Activated CD8-positive, alpha-beta memory T cell treated with anti-CD3 and anti-CD28 coated beads, Interleukin-2, amount 50 U/mL, for 24 hours (primary cell): ENCODE results near the gene EPB41L2.
"Not testable (repeated sequence)": the region's sequence is repeated elsewhere in the genome, so short reads cannot be mapped to it uniquely, and the experiment has no call there.

Experiments used
- DNase-seq: peaks from one replicate; pipeline ENCODE4 v3.0.0-alpha.2; 2020; ENCODE audit errors: extremely low read depth

The EPB41L2 gene

DNA sequence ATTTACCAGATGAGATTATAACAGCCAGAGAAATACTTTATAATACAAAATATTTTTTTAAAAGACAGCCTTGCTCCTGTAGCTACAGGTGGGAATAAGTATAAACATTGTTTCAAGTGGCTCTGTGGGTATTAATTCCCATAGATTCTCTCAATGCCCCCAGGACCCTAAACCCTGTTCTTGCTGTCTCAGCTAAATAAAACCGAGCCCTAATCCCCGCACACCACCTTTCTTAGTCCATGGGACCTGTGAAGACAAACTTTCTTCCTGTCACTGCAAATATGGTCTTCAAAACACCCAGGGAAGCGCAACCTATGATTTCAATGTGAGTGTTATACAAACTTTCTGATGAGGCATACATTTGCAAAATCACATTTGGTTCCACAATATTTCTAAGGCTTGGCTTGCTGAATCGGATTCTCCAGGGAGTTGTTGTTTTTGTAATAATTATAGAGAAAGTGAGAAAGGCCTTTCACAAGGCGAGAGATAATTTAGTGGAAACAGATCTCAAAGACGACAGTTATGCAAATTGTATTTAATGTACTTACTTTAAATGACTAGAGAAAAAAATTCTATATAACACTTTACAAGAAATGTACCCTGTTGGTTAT, 224.7 kb downstream of the EPB41L2 start:
- DNase-seq = no peak

- no peak for DNase-seq
Measured at GRCh38 chr6:130837067-130837466, 226.0 kb downstream of the EPB41L2 start.

DNA sequence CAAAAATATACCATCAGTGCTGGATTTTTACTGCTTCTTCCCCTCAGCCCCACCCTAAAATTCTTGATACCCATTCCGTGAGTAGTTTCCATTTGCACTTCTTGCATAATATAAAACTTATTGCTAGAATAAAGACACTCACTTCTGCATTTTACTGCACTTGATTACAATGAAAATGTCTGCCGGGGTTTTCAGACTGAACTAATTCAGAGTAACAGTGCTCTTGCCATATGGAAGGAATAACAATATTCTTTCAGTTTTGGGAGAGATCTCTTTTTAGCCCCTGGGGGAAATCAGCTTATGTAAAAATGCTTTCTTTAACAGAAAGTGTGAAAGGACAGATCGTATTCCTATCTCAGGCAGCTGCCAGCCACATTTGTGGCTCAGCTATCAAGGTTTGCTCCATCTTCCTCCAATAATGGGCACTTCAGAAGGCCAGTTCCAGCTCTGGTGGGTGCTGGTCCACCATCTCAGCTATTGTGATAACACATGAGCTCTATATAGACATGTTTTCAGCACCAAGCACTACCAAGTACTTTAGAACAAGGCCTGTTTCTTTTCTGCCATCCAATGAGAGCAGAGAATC, 226.9 kb downstream of the EPB41L2 start:
- no peak for DNase-seq

DNA sequence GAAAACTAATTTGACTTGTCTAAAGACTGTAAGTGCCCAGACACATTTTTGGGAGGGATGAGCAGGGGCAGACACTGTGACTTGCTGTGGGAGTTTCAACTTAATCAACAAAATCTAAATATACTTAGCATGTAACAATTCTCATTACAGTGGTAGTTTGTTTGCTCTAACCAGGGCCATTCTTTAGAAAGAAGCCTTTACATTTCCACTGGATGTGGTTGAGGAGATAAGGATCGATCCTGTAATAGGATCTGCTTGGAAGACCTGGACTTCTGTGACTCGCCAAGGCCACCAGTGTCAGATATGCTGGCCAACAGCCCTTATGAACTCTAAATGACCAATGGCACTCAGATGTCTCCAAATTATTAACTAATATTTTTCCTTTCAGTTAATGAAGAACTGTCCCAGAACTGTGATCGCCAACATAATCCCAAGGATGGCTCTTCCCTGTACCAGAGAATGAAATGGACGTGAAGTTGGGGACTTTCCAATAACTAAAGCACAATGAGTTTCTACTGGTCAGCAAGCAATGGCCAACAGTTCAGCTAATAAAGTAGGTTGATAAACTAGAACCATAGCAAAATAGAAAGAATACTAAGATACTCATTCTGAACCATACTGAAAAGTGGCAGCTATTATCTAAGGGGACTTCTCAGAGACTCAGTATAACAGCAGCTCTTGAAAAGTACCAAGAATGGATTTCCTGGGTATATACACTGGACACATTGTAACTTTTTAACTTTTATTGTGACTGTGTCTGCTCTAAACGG, 228.4 kb downstream of the EPB41L2 start:
- DNase-seq = no peak

GRCh38 chr6:130833569-130833968, 229.5 kb downstream of the EPB41L2 start:
- DNase-seq = no peak

GRCh38 chr6:130831607-130832006, 231.4 kb downstream of the EPB41L2 start:
- DNase-seq = no peak

DNA sequence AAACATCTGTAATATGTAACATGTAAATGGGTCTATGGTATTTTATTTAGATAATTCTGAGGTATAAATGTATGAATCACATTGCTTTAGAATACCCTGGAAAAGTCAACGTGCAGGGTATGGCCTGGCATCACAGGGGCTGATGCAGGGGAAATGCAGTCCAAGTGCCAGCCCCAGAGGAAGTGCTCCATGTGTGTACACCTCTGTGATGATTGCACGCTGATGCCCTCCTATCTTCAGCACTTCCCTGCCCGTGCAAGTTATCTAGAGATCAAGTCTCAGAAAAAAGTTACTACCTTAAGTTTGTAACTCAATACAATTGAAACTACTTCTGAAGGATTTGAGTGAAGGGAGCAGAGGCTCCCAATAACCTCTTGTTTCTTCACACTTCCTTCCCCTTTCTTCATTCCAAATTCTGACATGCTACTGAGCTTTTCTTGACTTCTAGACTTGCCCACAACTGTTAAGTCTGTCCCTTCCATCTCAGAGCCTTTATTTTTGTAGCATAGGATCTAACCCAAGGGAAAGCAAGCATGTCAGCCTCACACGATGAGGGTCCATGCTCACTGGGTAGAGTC, 233.6 kb downstream of the EPB41L2 start:
- no peak for DNase-seq

GRCh38 chr6:130827247-130828149, 235.5 kb downstream of the EPB41L2 start, which contains the start of gene SMLR1:
Gene SMLR1, plus strand, starts transcription at chr6:130827406. Its CDS starts 8 bp downstream, at chr6:130827414.
- no peak for DNase-seq

GRCh38 chr6:130826442-130827246, 236.4 kb downstream of the EPB41L2 start:
- no peak for DNase-seq

DNA sequence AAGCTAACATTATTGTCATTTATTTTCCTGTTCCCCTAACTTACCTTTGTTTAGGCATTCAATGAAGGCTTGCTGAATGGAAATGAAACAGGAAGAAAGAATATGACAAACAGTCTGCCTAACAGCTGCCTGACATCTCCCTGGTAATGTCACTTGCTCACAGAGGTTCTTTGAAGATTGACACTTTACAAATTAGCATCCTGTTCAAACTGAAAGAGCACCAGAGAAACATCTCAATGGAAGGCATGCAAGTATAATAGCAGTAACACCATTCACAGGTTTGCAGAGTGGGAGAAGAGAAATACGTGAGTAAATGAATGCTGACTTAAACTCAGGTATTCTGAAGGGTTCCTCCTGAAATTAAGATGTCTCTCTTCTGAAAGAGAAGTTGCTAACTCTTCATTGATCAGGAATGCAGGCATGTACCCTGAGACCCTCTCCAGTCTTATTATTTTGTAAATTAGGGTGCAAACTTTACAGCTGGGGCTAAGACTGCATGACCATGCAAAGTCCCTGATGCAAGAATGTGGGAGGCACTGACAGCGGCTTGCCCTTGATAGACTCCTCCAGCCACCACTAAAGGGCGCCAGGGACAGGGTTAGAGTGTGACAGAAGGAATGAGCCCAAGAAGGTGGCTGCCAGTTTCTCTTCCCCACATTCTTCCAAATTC, 237.1 kb downstream of the EPB41L2 start:
- no peak for DNase-seq

DNA sequence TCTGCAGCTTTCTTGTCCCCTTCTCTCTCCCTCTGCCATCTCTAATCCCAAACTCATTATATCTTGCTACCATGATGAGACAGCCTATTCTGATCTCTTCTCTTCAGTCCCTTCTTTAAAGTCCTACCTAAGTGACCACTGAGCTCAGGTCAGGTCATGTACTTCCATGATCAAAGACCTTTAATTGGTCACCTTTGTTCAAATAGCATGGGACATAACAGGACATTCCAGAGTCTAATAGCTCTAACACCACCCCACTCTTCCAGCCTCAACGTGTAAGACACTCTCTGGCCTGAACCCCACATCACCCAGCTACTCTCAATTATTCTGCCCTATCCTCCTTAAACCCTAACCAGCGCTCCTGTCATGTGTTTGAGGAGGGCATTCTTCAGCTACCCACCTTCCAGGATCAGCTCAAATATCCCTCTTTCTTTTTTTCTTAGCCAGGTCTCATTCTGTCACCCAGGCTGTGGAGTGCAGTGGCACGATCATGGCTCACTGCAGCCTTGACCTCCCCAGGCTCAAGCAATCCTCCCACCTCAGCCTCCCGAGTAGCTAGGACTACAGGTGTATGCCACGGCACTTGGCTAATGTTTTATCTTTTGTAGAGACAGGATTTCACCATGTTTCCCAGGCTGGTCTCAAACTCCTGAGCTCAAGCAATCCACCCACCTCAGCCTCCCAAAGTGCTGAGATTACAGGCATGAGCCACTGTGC, 237.9 kb downstream of the EPB41L2 start:
- DNase-seq = no peak

DNA sequence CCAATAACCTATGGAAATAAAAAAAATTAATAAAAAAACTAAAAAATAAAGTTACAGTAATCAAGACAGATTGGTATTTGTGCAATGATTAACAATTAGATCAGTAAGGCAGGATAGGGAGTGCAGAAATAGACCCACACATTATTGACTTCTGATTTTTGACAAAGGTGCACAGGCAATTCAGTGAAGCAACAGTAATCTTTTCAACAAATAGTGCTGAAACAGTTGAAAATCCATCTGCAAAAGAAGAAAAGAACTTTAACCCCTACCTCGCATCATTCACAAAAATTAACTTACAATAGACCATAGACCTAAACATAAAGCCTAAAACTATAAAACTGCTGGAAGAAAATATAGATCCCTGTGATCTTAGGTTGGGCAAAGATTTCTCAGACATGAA, 240.3 kb downstream of the EPB41L2 start:
- no peak for DNase-seq

DNA sequence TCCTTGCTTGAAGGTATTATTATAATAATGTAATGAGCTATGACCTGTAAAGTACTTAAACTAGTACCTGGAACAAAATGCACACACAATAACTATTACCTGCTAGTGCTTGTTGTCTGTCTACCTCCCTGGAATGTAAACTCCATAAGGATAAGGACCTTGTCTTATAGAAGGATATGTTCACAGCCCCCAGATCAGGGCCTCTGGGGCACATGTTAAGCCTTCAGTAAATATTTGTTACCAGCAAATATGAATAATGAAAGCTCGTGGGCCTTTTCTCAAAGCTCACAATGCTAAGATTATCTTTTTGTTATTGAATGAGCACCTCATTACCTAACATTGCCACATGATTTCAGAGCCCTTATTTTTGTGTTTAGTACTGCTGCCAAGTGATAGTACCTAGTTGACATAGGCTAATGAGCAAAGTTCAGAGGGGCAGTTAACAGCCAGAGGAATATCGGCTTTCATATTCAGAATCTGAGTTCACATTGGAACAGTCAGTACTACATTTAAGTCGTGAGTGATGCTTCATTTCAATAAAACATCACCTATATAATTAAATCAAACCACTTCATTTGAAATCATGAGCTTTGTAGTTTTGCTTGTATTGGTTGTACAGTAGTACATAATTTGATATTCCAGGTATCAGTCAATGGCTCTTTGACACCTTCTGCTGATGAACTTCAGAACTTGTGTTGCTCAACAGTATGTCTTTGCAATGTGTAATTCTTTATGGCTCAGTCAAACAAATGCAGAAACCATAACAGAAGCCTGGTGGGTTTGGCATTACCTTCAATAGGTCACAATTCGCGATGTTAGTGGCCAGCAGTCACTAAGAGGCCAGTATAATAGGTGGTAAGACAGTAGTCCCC, 247.6 kb downstream of the EPB41L2 start:
- no peak for DNase-seq

DNA sequence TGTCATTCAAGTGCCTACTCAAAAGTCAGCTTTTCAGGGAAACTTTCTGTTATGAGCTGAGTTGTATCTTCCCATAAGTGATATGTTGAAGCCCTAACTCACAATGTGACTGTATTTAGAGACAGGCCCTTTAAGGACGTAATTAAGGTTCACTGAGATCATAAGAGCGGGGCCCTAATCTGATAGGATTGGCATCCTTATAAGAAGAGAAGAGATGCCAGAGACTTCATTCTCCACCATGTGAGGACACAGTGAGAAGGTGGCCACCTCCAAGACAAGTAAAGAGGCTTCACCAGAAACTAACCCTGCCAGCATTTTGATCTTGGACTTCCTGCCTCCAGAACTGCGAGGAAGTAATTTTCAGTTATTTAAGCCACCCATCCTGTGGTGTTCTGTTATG, 248.5 kb downstream of the EPB41L2 start:
- DNase-seq = no peak

GRCh38 chr6:130811932-130812331, 251.1 kb downstream of the EPB41L2 start:
- no peak for DNase-seq

- DNase-seq = no peak
Measured at GRCh38 chr6:130810307-130811030, 252.6 kb downstream of the EPB41L2 start.

DNA sequence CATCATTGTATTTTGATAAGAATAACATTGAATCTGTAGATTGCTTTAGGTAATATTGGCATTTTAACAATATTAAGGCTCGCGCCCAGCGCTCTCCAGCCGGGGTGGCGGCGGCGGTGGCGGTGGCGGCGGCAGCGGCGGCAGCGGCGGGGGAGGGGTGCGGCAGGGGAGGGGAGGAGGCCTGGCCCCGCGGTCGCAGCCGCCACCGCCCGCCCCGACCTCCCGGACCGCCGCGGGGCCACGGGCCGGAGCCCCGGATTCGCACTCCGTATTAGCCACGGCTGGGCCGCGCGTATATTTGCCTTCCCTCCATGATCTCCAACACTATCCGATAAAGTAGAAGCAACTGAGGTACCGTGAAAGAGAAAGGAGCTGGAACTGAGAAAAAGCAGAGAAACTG, 261.7 kb downstream of the EPB41L2 start:
- not testable (repeated sequence) for DNase-seq

- no peak for DNase-seq
Measured at GRCh38 chr6:130797061-130797460, 266.0 kb downstream of the EPB41L2 start.
